Testis (tissue), 3 donors: Measurements from ENCODE around the gene CEP85. TPM values are rescaled to one million over a fixed set of nuclear protein-coding genes. Genes with fewer than 3 reads are reported as not detected.

ENCODE experiments used
- DNase-seq: peaks from one replicate; pipeline ENCODE4 v3.0.0-alpha.2; 2019
- H3K27ac ChIP-seq, 2 donors: fragments of 200-600 bp; sonication (generic); one replicate each; pipeline ENCODE4 v1.5.1; 2019
- H3K27me3 ChIP-seq: fragments of 200-600 bp; sonication (generic); one replicate; pipeline ENCODE4 v1.5.1; 2019
- H3K36me3 ChIP-seq: fragments of 200-600 bp; sonication (generic); one replicate; pipeline ENCODE4 v1.5.1; 2017; ENCODE audit warnings: low read depth; ENCODE audit errors: missing control alignments
- H3K4me1 ChIP-seq: fragments of 200-600 bp; sonication (generic); one replicate; pipeline ENCODE4 v1.5.1; 2019
- H3K4me3 ChIP-seq, 2 donors: fragments of 200-600 bp; sonication (generic); one replicate each; pipeline ENCODE4 v1.5.1; 2017 to 2019
- H3K9me3 ChIP-seq: fragments of 200-600 bp; sonication (generic); one replicate; pipeline ENCODE4 v1.5.1; 2017
- POLR2A ChIP-seq: fragments of 450-650 bp; IDR thresholded peaks from one replicate; pipeline ENCODE4 v1.6.1; 2017; ENCODE audit warnings: antibody characterized with exemption, mild to moderate bottlenecking, moderate library complexity
- WGBS, 2 donors: methylation state at CpG; one replicate each; pipeline ENCODE4 v1.1.5; 2018; 5-methylcytosine and 5-hydroxymethylcytosine counted together
- intact Hi-C: fragments of 100-400 bp; cut with DNase I; formaldehyde crosslinking; loops from one replicate; pipeline ENCODE4 v1.15.1; 2023; ENCODE audit warnings: low total_unique reads
- polyA plus RNA-seq: library from polyadenylated mRNA; stranded (reverse); fragments of 350-450 nt; fragmentation: Illumina TruSeq; extraction: RNeasy Lipid Tissue Mini Kit (QIAGEN cat#74804); gene quantifications from one replicate; pipeline ENCODE4 v1.2.3, GENCODE V29; 2014; ENCODE audit warnings: low read depth, low replicate concordance; ENCODE audit not compliant: insufficient read depth
- total RNA-seq, 2 donors: library from RNA; depleted of rRNA; stranded (reverse); fragments of >200 nt; gene quantifications; one replicate each; pipeline ENCODE4 v1.2.3, GENCODE V29; 2016
- TF ChIP-seq, protein P1 (sequence below), 3 experiments: fragments of 450-650 bp in 2 of 3; fragments of 200-600 bp in 1 of 3; sonication (generic) in 1 of 3; IDR thresholded peaks; one replicate each; pipeline ENCODE4 v1.5.1; 2016 to 2019; ENCODE audit warnings: antibody characterized with exemption in 3 of 3, mild to moderate bottlenecking in 2 of 3, moderate library complexity in 1 of 3

The CEP85 gene
- total and polyA plus RNA-seq, 3 donors from 2014 or later, result 52.1 to 82.5 (median 61.8) TPM

DNA sequence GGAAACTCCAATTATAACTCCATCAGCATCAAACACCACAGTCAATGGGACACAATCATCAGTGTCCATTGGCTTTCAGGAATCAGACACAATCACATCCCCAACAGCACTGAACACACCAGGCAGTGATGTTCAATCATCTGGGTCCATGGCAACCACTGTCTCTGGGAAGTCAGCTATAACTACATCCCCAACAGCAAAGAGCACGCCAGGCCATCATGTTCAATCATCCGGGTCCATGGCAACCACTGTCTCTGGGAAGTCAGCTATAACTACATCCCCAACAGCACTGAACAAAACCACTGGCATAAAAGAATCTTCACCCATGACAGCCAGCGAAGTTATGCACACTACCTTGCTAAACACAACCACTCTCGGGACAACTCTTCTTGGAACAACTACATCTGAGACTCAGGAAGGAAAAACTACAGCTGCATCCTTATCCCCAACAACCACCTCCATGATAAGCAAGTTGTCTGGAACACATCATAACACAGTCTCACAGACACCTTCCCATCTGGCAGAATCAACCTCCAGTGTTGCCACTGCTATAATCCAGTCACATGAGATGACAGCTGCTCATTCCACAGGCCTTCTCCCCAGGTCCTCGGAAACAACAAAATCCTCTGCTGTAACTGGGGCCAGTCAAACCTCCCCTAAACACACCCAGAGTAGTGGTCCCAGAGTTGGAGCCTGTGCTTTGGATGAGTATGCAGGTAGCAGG, 23.7 kb upstream of the CEP85 start:
- Histone ChIP-seq H3K27ac (no peak overlapping the region), H3K4me3 (no peak overlapping the region), H3K27me3 (no peaks in the 10 kb centered on the region), H3K9me3 (no peaks in the 10 kb centered on the region), H3K36me3 (no peaks in the 10 kb centered on the region), H3K4me1 (no peaks in the 10 kb centered on the region)
- intact Hi-C loops, result no loop called here
- TF ChIP-seq, protein P1, sequence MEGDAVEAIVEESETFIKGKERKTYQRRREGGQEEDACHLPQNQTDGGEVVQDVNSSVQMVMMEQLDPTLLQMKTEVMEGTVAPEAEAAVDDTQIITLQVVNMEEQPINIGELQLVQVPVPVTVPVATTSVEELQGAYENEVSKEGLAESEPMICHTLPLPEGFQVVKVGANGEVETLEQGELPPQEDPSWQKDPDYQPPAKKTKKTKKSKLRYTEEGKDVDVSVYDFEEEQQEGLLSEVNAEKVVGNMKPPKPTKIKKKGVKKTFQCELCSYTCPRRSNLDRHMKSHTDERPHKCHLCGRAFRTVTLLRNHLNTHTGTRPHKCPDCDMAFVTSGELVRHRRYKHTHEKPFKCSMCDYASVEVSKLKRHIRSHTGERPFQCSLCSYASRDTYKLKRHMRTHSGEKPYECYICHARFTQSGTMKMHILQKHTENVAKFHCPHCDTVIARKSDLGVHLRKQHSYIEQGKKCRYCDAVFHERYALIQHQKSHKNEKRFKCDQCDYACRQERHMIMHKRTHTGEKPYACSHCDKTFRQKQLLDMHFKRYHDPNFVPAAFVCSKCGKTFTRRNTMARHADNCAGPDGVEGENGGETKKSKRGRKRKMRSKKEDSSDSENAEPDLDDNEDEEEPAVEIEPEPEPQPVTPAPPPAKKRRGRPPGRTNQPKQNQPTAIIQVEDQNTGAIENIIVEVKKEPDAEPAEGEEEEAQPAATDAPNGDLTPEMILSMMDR (IDR thresholded peaks at IDR 0.05), result no peak
- no peak for TF ChIP-seq POLR2A
- WGBS, 2 donors, result 89 to 91% methylated on average over 5 of the region's 5 CpGs
- no peak for DNase-seq

DNA sequence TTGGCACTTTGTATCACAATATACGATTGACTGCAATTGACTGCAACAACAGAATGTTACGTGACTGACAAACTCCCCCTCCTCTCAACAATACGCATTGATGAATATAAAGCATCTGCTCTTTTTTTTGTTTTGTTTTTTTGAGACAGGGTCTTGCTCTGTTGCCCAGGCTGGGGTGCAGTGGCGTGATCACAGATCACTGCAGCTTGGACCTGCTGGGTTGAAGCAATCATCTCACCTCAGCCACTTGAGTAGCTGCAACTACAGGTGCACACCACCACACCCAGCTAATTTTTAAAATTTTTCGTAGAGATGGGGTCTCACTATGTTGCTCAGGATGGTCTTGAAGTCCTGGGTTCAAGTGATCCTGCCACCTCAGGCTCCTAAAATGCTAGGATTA, 21.3 kb upstream of the CEP85 start:
- no peak overlapping the region for H3K27ac ChIP-seq
- no peak for DNase-seq
- no peaks in the 10 kb centered on the region for H3K4me1 ChIP-seq
- no peak overlapping the region for H3K4me3 ChIP-seq
- H3K27me3 ChIP-seq, result no peaks in the 10 kb centered on the region
- no peaks in the 10 kb centered on the region for H3K9me3 ChIP-seq
- intact Hi-C loops, result no loop called here
- H3K36me3 ChIP-seq, result no peaks in the 10 kb centered on the region
- 85 to 93% methylated on average over 5 of the region's 5 CpGs for WGBS, 2 donors
- no peak for TF ChIP-seq POLR2A
- TF ChIP-seq, protein P1 (IDR thresholded peaks at IDR 0.05), result no peak

DNA sequence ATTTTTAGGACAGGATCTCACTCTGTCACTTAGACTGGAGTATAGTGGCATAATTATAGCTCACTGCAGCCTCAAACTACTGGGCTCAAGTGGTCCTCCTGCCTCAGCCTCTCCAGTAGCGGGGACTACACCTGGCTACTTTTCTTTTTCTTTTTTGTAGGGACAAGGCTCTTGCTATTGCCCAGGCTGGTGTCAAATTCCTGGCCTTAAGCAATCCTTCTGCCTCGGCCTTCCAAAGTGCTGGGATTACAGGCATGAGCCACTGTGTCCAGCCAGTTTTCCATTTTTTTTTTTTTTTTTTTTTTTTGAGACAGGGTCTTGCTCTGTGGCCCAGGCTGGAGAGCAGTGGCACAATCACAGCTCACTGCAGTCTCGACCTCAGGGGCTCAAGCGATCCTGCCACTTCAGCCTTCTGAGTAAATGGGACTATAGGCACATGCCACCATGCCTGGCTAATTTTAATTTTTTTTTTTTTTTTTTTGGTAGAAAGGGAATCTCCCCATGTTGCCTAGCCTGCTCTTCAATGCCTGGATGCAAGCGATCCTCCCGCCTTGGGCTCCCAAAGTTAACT, 20.6 kb upstream of the CEP85 start:
- WGBS, 2 donors, result 85 to 88% methylated on average over 6 of the region's 6 CpGs
- no peaks in the 10 kb centered on the region for H3K9me3 ChIP-seq
- TF ChIP-seq, protein P1 (IDR thresholded peaks at IDR 0.05), result no peak
- TF ChIP-seq POLR2A, result no peak
- no peak overlapping the region for H3K4me3 ChIP-seq
- intact Hi-C loops, result no loop called here
- no peaks in the 10 kb centered on the region for H3K4me1 ChIP-seq
- DNase-seq, result no peak
- no peaks in the 10 kb centered on the region for H3K36me3 ChIP-seq
- no peaks in the 10 kb centered on the region for H3K27me3 ChIP-seq
- no peak overlapping the region for H3K27ac ChIP-seq

DNA sequence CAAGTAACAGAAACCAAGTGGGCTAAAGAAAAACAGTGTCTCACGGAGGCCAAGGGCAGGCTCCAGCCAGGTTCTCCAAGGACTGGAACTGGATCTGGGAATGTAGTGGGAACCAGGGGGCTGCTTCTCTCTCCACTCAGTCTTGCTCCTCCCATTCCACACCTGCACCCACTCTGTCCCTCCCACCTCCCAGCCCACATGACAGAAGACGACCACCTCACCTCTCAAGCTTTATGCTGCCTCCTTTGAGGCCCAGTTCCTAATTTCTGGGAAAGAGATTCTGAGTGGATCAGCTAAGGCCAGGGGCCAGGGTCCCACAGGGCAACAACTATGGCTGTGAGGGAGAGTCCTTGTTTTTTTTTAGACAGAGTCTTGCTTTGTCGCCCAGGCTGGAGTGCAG, 18.8 kb upstream of the CEP85 start:
- Histone ChIP-seq H3K9me3 (no peaks in the 10 kb centered on the region), H3K27ac (no peak overlapping the region), H3K27me3 (no peaks in the 10 kb centered on the region), H3K4me1 (no peaks in the 10 kb centered on the region), H3K4me3 (no peak overlapping the region), H3K36me3 (no peaks in the 10 kb centered on the region)
- no peak for DNase-seq
- WGBS, 2 donors, result 53 to 54% methylated on average over 3 of the region's 3 CpGs
- TF ChIP-seq, protein P1 (IDR thresholded peaks at IDR 0.05), result no peak
- no peak for TF ChIP-seq POLR2A
- intact Hi-C loops, result no loop called here
